ENCODE results near the gene ZNF697. TPM values are rescaled to one million over a fixed set of nuclear protein-coding genes. Genes with fewer than 3 reads are reported as not detected.

The ZNF697 gene
- total and polyA plus RNA-seq, 9 donors, result 3.0 to 9.1 (median 6.2) TPM

DNA sequence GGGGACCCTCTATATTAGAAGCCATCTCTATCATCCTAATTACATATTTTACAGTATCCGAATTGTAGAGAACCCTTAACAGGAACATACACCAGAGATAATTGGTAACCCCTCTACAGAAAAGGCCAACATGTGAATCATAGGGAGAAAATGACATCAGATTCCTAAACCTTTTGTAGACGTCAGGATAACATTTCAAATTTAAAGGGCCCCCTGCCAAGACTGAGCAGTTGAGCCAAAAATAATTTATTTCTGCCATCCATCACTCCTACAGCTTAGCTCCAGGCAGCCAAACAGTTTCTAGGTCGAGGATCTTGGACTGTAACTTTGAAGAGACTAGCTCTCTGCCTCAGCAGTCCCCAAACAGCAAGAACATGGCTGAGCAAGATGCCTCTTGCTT, 21.2 kb downstream of the ZNF697 start:
- Histone ChIP-seq H3K27ac (no peak overlapping the region), H3K27me3 (no peaks in the 10 kb centered on the region), H3K36me3 (no peaks in the 10 kb centered on the region), H3K4me1 (ENCODE audit: insufficient read depth) (peaks cover 15% of the 10 kb centered on the region), H3K4me3 (no peak overlapping the region), H3K9me3 (no peaks in the 10 kb centered on the region)
- 13 to 25% (median 17%) methylated on average over 3 of the region's 3 CpGs for WGBS, 3 donors
- TF ChIP-seq EP300 (IDR thresholded peaks at IDR 0.05) (no peak), CTCF (IDR thresholded peaks at IDR 0.05) (no peak), POLR2A (IDR thresholded peaks at IDR 0.05) (no peak)
- intact Hi-C loops (cut with DNase I), result no loop called here
- no peak for DNase-seq

GRCh38 chr1:119626011-119626545, 22.0 kb downstream of the ZNF697 start:
- intact Hi-C loops (cut with DNase I), result no loop called here
- no peak for DNase-seq
- no peaks in the 10 kb centered on the region for H3K27me3 ChIP-seq
- peaks cover 13% of the 10 kb centered on the region for H3K4me1 ChIP-seq (ENCODE audit: insufficient read depth)
- 92 to 95% (median 94%) methylated on average over 3 of the region's 3 CpGs for WGBS, 3 donors
- TF ChIP-seq POLR2A (IDR thresholded peaks at IDR 0.05) (no peak), EP300 (IDR thresholded peaks at IDR 0.05) (no peak), CTCF (IDR thresholded peaks at IDR 0.05) (no peak)
- H3K36me3 ChIP-seq, result no peaks in the 10 kb centered on the region
- H3K27ac ChIP-seq, result no peak overlapping the region
- H3K4me3 ChIP-seq, result no peak overlapping the region
- no peaks in the 10 kb centered on the region for H3K9me3 ChIP-seq

DNA sequence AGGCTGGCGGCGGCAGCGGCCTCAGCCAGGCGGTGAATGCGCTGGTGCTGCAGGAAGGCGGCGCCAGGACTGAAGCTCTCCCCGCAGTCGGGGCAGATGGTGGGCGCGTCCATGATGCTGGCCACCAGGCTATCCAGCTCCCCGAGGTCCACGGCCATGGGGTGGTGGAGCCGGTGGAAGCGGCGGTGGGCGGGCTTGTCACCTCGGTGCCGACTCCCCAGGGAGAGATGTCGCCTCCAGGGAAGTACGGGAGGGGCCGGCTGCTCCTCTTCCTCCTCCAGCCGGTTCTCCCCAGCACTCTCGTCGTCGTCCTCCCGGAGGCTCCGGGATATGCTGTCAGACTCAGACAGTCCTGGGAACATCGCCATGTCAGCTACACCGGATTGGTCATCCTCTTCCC, 24.4 kb downstream of the ZNF697 start:
- WGBS, 3 donors, result 86 to 88% (median 88%) methylated on average over 30 of the region's 30 CpGs
- H3K36me3 ChIP-seq, result no peaks in the 10 kb centered on the region
- no peak for TF ChIP-seq EP300 (IDR thresholded peaks at IDR 0.05)
- TF ChIP-seq CTCF (IDR thresholded peaks at IDR 0.05), result no peak
- no peak for TF ChIP-seq POLR2A (IDR thresholded peaks at IDR 0.05)
- intact Hi-C loops (cut with DNase I), result no loop called here
- H3K4me1 ChIP-seq (ENCODE audit: insufficient read depth), result peaks cover 7% of the 10 kb centered on the region
- no peak for DNase-seq
- no peaks in the 10 kb centered on the region for H3K9me3 ChIP-seq
- no peaks in the 10 kb centered on the region for H3K27me3 ChIP-seq
- no peak overlapping the region for H3K27ac ChIP-seq
- no peak overlapping the region for H3K4me3 ChIP-seq

DNA sequence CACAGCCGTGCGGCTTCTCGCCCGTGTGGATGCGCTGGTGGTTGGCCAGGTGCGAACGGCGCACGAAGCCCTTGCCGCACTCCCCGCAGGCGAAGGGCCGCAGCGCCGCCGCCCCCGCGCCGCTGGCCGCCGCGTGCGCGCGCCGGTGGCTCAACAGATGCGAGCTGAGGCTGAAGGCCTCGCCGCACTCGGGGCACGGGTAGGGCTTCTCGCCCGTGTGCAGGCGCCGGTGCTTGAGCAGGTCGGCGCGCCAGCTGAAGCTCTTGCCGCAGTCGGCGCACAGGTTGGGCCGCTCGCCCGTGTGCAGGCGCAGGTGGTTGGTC, 24.9 kb downstream of the ZNF697 start:
- 94 to 95% (median 94%) methylated on average over 45 of the region's 45 CpGs for WGBS, 3 donors
- intact Hi-C loops (cut with DNase I), result no loop called here
- no peak for DNase-seq
- H3K9me3 ChIP-seq, result no peaks in the 10 kb centered on the region
- H3K4me1 ChIP-seq (ENCODE audit: insufficient read depth), result peaks cover 10% of the 10 kb centered on the region
- no peak overlapping the region for H3K27ac ChIP-seq
- no peak overlapping the region for H3K4me3 ChIP-seq
- H3K27me3 ChIP-seq, result no peaks in the 10 kb centered on the region
- no peaks in the 10 kb centered on the region for H3K36me3 ChIP-seq
- TF ChIP-seq POLR2A (IDR thresholded peaks at IDR 0.05) (no peak), EP300 (IDR thresholded peaks at IDR 0.05) (no peak), CTCF (IDR thresholded peaks at IDR 0.05) (no peak)
